Neural progenitor cell (in vitro differentiated cells): ENCODE measurements around the gene CMA1. TPM values are rescaled to one million over a fixed set of nuclear protein-coding genes. Genes with fewer than 3 reads are reported as not detected.
"Not testable (repeated sequence)": the region's sequence is repeated elsewhere in the genome, so short reads cannot be mapped to it uniquely, and the experiment has no call there.

Source experiments
- DNase-seq: peaks from one replicate; pipeline ENCODE4 v3.0.0-alpha.2; 2016; ENCODE audit warnings: low spot score
- H2AFZ ChIP-seq: fragments of 200-600 bp; sonication (generic); replicated peaks from 2 replicates; pipeline ENCODE4 v1.6.1; 2016; ENCODE audit warnings: antibody characterized with exemption
- H3F3A ChIP-seq: fragments of 200-600 bp; sonication (generic); 2 replicates; pipeline ENCODE4 v1.6.1; 2016; ENCODE audit warnings: antibody characterized with exemption, low read depth
- H3K27ac ChIP-seq: fragments of 200-600 bp; sonication (generic); 2 replicates; pipeline ENCODE4 v1.5.1; 2016; ENCODE audit warnings: mild to moderate bottlenecking
- H3K27me3 ChIP-seq: fragments of 200-600 bp; sonication (generic); 2 replicates; pipeline ENCODE4 v1.6.1; 2016; ENCODE audit warnings: mild to moderate bottlenecking, moderate library complexity
- H3K36me3 ChIP-seq: fragments of 200-600 bp; sonication (generic); 2 replicates; pipeline ENCODE4 v1.5.1; 2016
- H3K4me1 ChIP-seq: fragments of 200-600 bp; sonication (generic); 2 replicates; pipeline ENCODE4 v1.6.1; 2016; ENCODE audit warnings: mixed run types
- H3K4me2 ChIP-seq: fragments of 200-600 bp; sonication (generic); 2 replicates; pipeline ENCODE4 v1.6.1; 2016
- H3K4me3 ChIP-seq: fragments of 200-600 bp; sonication (generic); 2 replicates; pipeline ENCODE4 v1.5.1; 2016
- H3K79me2 ChIP-seq: fragments of 200-600 bp; sonication (generic); 2 replicates; pipeline ENCODE4 v1.6.1; 2016; ENCODE audit warnings: low read depth
- H3K9ac ChIP-seq: fragments of 200-600 bp; sonication (generic); 2 replicates; pipeline ENCODE4 v1.6.1; 2016
- H3K9me3 ChIP-seq: fragments of 200-600 bp; sonication (generic); 2 replicates; pipeline ENCODE4 v1.5.1; 2016; ENCODE audit warnings: low read depth
- H4K20me1 ChIP-seq: fragments of 200-600 bp; sonication (generic); 2 replicates; pipeline ENCODE4 v1.6.1; 2016; ENCODE audit warnings: low read depth
- H3K27ac Mint-ChIP-seq: 3 replicates; pipeline ENCODE4 v1.8.0; 2021; ENCODE audit warnings: mixed read lengths
- H3K27me3 Mint-ChIP-seq: 2 replicates; pipeline ENCODE4 v1.8.0; 2022; ENCODE audit warnings: low read depth, mild to moderate bottlenecking, inconsistent platforms, moderate library complexity, mixed read lengths; ENCODE audit not compliant: insufficient read depth
- H3K36me3 Mint-ChIP-seq: 3 replicates; pipeline ENCODE4 v1.8.0; 2021; ENCODE audit warnings: mixed read lengths
- H3K4me1 Mint-ChIP-seq: 3 replicates; pipeline ENCODE4 v1.8.0; 2021; ENCODE audit warnings: mixed read lengths
- H3K4me3 Mint-ChIP-seq: 3 replicates; pipeline ENCODE4 v1.8.0; 2021; ENCODE audit warnings: mild to moderate bottlenecking, moderate library complexity, mixed read lengths
- H3K9me3 Mint-ChIP-seq: 3 replicates; pipeline ENCODE4 v1.8.0; 2020; ENCODE audit warnings: mixed read lengths
- EZH2 ChIP-seq: fragments of 200-600 bp; sonication (generic); IDR thresholded peaks from 2 replicates; pipeline ENCODE4 v1.6.1; 2017; ENCODE audit warnings: antibody characterized with exemption, mild to moderate bottlenecking, moderate library complexity
- EZH2phosphoT487 ChIP-seq: fragments of 200-600 bp; sonication (generic); IDR thresholded peaks from 2 replicates; pipeline ENCODE4 v1.6.1; 2017; ENCODE audit warnings: antibody characterized with exemption
- total RNA-seq: library from RNA; depleted of rRNA; stranded (reverse); fragments of >200 nt; gene quantifications from 2 replicates; pipeline ENCODE4 v1.2.3, GENCODE V29; 2015; ENCODE audit warnings: low replicate concordance
- TF ChIP-seq, protein P1 (sequence below): fragments of 200-600 bp; sonication (generic); IDR thresholded peaks from 2 replicates; pipeline ENCODE4 v1.5.1; 2017; ENCODE audit warnings: antibody characterized with exemption, mild to moderate bottlenecking

Gene CMA1, protein sequence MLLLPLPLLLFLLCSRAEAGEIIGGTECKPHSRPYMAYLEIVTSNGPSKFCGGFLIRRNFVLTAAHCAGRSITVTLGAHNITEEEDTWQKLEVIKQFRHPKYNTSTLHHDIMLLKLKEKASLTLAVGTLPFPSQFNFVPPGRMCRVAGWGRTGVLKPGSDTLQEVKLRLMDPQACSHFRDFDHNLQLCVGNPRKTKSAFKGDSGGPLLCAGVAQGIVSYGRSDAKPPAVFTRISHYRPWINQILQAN
- not detected in 2 replicates for total RNA-seq

DNA sequence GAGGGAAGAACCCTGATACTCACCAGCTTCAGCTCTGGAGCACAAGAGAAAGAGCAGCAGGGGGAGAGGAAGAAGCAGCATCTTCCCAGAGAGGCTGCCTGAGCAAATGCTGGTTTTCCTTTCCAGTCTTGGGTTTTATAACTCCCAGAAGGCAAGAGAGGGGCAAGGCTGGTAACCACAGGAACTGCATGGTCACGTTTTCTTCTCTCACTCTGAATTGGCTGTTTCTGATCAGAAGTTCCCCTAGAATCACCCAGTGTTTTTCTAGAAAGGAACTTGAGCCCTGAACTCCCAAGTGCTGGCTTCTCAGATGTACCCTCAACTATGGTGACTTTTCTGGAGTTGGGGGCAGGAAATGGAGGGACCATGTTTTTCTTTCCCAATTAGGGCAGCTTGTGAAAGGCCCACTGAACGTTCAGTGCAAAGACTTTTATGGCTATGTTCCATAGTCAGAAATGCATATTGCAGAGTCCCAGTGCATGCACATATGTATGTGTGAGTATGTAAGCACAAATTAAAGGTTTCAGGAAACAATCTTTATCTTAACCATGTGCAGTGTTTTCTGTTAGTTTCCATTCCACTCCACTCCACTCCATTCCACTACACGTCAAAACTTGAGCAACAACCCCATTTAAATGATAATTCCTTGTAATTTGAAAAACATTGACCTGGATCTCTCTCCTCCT lies at the start of gene CMA1:
CMA1 (minus strand) TSS at position 111 of the 686 bp plus-strand sequence; CDS start at position 81, 30 bp downstream.
- no peaks in the 10 kb centered on the region for H3K36me3 ChIP-seq
- Mint-ChIP-seq H3K36me3 (no peaks in the 10 kb centered on the region), H3K4me3 (no peak within 1 kb of the TSS), H3K9me3 (no peaks in the 10 kb centered on the region), H3K4me1 (no peaks in the 10 kb centered on the region), H3K27ac (no peak within 1 kb of the TSS), H3K27me3 (peaks cover 4% of the 10 kb centered on the region)
- no peak within 1 kb of the TSS for H2AFZ ChIP-seq
- DNase-seq = no peak
- H3K27me3 ChIP-seq = no peaks in the 10 kb centered on the region
- H3K27ac ChIP-seq = no peak within 1 kb of the TSS
- no peaks in the 10 kb centered on the region for H3F3A ChIP-seq
- no peaks in the 10 kb centered on the region for H3K79me2 ChIP-seq
- H3K4me2 ChIP-seq = no peak within 1 kb of the TSS
- H3K9me3 ChIP-seq = no peaks in the 10 kb centered on the region
- H3K4me3 ChIP-seq = no peak within 1 kb of the TSS
- no peaks in the 10 kb centered on the region for H3K4me1 ChIP-seq
- no peaks in the 10 kb centered on the region for H4K20me1 ChIP-seq
- no peak for TF ChIP-seq EZH2phosphoT487
- TF ChIP-seq EZH2 = no peak
- TF ChIP-seq, protein P1, sequence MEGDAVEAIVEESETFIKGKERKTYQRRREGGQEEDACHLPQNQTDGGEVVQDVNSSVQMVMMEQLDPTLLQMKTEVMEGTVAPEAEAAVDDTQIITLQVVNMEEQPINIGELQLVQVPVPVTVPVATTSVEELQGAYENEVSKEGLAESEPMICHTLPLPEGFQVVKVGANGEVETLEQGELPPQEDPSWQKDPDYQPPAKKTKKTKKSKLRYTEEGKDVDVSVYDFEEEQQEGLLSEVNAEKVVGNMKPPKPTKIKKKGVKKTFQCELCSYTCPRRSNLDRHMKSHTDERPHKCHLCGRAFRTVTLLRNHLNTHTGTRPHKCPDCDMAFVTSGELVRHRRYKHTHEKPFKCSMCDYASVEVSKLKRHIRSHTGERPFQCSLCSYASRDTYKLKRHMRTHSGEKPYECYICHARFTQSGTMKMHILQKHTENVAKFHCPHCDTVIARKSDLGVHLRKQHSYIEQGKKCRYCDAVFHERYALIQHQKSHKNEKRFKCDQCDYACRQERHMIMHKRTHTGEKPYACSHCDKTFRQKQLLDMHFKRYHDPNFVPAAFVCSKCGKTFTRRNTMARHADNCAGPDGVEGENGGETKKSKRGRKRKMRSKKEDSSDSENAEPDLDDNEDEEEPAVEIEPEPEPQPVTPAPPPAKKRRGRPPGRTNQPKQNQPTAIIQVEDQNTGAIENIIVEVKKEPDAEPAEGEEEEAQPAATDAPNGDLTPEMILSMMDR = no peak
- H3K9ac ChIP-seq = no peak within 1 kb of the TSS

- no peak overlapping the region for H3K4me2 ChIP-seq
- H3K36me3 ChIP-seq = no peaks in the 10 kb centered on the region
- H3K27ac ChIP-seq = no peak overlapping the region
- no peaks in the 10 kb centered on the region for H3K9me3 Mint-ChIP-seq
- no peaks in the 10 kb centered on the region for H3K9me3 ChIP-seq
- peaks cover 2% of the 10 kb centered on the region for H3K27me3 Mint-ChIP-seq
- no peaks in the 10 kb centered on the region for H3K36me3 Mint-ChIP-seq
- TF ChIP-seq, protein P1 = no peak
- TF ChIP-seq EZH2 (no peak), EZH2phosphoT487 (no peak)
- H3K79me2 ChIP-seq = no peaks in the 10 kb centered on the region
- no peaks in the 10 kb centered on the region for H4K20me1 ChIP-seq
- no peak overlapping the region for H3K4me3 Mint-ChIP-seq
- H3F3A ChIP-seq = no peaks in the 10 kb centered on the region
- no peaks in the 10 kb centered on the region for H3K4me1 Mint-ChIP-seq
- H3K27ac Mint-ChIP-seq = no peak overlapping the region
- no peaks in the 10 kb centered on the region for H3K27me3 ChIP-seq
- H3K4me1 ChIP-seq = no peaks in the 10 kb centered on the region
- H3K9ac ChIP-seq = no peak overlapping the region
- DNase-seq = no peak
- H3K4me3 ChIP-seq = no peak overlapping the region
- no peak overlapping the region for H2AFZ ChIP-seq
These were observed 48.7 kb upstream of the CMA1 start for GRCh38 chr14:24556756-24557155.

- not testable (repeated sequence) for H3K4me1 ChIP-seq, H3K4me2 ChIP-seq, H3K4me3 Mint-ChIP-seq, H3K36me3 ChIP-seq, H3K9ac ChIP-seq, H3K27ac Mint-ChIP-seq, H3K79me2 ChIP-seq, H3K4me3 ChIP-seq, H4K20me1 ChIP-seq, H3K27ac ChIP-seq, H3K27me3 ChIP-seq, H3K4me1 Mint-ChIP-seq, H3K36me3 Mint-ChIP-seq, H2AFZ ChIP-seq, H3K27me3 Mint-ChIP-seq, H3F3A ChIP-seq, DNase-seq
- peaks cover 11% of the 10 kb centered on the region for H3K9me3 ChIP-seq
- H3K9me3 Mint-ChIP-seq = peaks cover 18% of the 10 kb centered on the region
These were observed 41.0 kb upstream of the CMA1 start for GRCh38 chr14:24549064-24549463.

- Histone ChIP-seq H3K9ac (no peak overlapping the region), H3K27ac (no peak overlapping the region), H3K27me3 (no peaks in the 10 kb centered on the region), H3K4me1 (no peaks in the 10 kb centered on the region), H3F3A (no peaks in the 10 kb centered on the region), H4K20me1 (no peaks in the 10 kb centered on the region), H3K9me3 (no peaks in the 10 kb centered on the region), H3K36me3 (no peaks in the 10 kb centered on the region), H3K4me3 (no peak overlapping the region), H3K79me2 (no peaks in the 10 kb centered on the region), H3K4me2 (no peak overlapping the region), H2AFZ (no peak overlapping the region)
- no peaks in the 10 kb centered on the region for H3K4me1 Mint-ChIP-seq
- no peaks in the 10 kb centered on the region for H3K36me3 Mint-ChIP-seq
- H3K4me3 Mint-ChIP-seq = no peak overlapping the region
- peaks cover 3% of the 10 kb centered on the region for H3K9me3 Mint-ChIP-seq
- peaks cover 2% of the 10 kb centered on the region for H3K27me3 Mint-ChIP-seq
- TF ChIP-seq, protein P1 = no peak
- no peak for TF ChIP-seq EZH2
- TF ChIP-seq EZH2phosphoT487 = no peak
- H3K27ac Mint-ChIP-seq = no peak overlapping the region
- no peak for DNase-seq
These were observed 34.4 kb upstream of the CMA1 start for GRCh38 chr14:24542346-24542936.
